ENCODE measurements around the gene XPO4.
"Not testable (repeated sequence)": the region's sequence is repeated elsewhere in the genome, so short reads cannot be mapped to it uniquely, and the experiment has no call there.

The XPO4 gene

GRCh38 chr13:20891034-20891433, 11.5 kb downstream of the XPO4 start:
- DNase-seq (ENCODE audit: low read depth): no peak

- DNase-seq (ENCODE audit: low read depth): not testable (repeated sequence)
These were observed 12.0 kb downstream of the XPO4 start for GRCh38 chr13:20890540-20890939.

GRCh38 chr13:20882206-20882605, 20.3 kb downstream of the XPO4 start:
- DNase-seq (ENCODE audit: low read depth): no peak

- no peak for DNase-seq (ENCODE audit: low read depth)
These were observed 24.6 kb downstream of the XPO4 start for GRCh38 chr13:20877902-20878301.

GRCh38 chr13:20876802-20877201, 25.7 kb downstream of the XPO4 start:
- DNase-seq (ENCODE audit: low read depth): not testable (repeated sequence)

- not testable (repeated sequence) for DNase-seq (ENCODE audit: low read depth)
These were observed 28.1 kb downstream of the XPO4 start for GRCh38 chr13:20874439-20874838.

GRCh38 chr13:20873348-20873747, 29.2 kb downstream of the XPO4 start:
- no peak for DNase-seq (ENCODE audit: low read depth)

GRCh38 chr13:20870829-20871228, 31.7 kb downstream of the XPO4 start:
- no peak for DNase-seq (ENCODE audit: low read depth)

GRCh38 chr13:20869540-20869939, 33.0 kb downstream of the XPO4 start:
- DNase-seq (ENCODE audit: low read depth): no peak

GRCh38 chr13:20867408-20867807, 35.1 kb downstream of the XPO4 start:
- no peak for DNase-seq (ENCODE audit: low read depth)

GRCh38 chr13:20861666-20862065, 40.9 kb downstream of the XPO4 start:
- not testable (repeated sequence) for DNase-seq (ENCODE audit: low read depth)

- DNase-seq (ENCODE audit: low read depth): no peak
These were observed 41.7 kb downstream of the XPO4 start for GRCh38 chr13:20860844-20861243.

- no peak for DNase-seq (ENCODE audit: low read depth)
These were observed 45.9 kb downstream of the XPO4 start for GRCh38 chr13:20856650-20857049.

GRCh38 chr13:20851844-20852402, 50.6 kb downstream of the XPO4 start:
- DNase-seq (ENCODE audit: low read depth): no peak

GRCh38 chr13:20848944-20849343, 53.6 kb downstream of the XPO4 start:
- DNase-seq (ENCODE audit: low read depth): no peak

- no peak for DNase-seq (ENCODE audit: low read depth)
These were observed 54.3 kb downstream of the XPO4 start for GRCh38 chr13:20848203-20848602.

- DNase-seq (ENCODE audit: low read depth): no peak
These were observed 55.2 kb downstream of the XPO4 start for GRCh38 chr13:20847296-20847695.

- no peak for DNase-seq (ENCODE audit: low read depth)
These were observed 59.4 kb downstream of the XPO4 start for GRCh38 chr13:20843166-20843565.

- DNase-seq (ENCODE audit: low read depth): no peak
These were observed 62.0 kb downstream of the XPO4 start for GRCh38 chr13:20840568-20840967.

GRCh38 chr13:20833900-20834679, 68.5 kb downstream of the XPO4 start:
- DNase-seq (ENCODE audit: low read depth): no peak

- no peak for DNase-seq (ENCODE audit: low read depth)
These were observed 69.7 kb downstream of the XPO4 start for GRCh38 chr13:20832861-20833260.

- DNase-seq (ENCODE audit: low read depth): no peak
These were observed 70.6 kb downstream of the XPO4 start for GRCh38 chr13:20831933-20832332.

- no peak for DNase-seq (ENCODE audit: low read depth)
These were observed 71.3 kb downstream of the XPO4 start for GRCh38 chr13:20831254-20831653.
